HCT116 (cell line): ENCODE results near the gene TSACC.

Experiments
- EZH2 ChIP-seq: fragments of 200-600 bp; sonication (generic); IDR thresholded peaks from 2 replicates; pipeline ENCODE4 v1.6.1; 2017; ENCODE audit warnings: antibody characterized with exemption, mixed run types
- EZH2phosphoT487 ChIP-seq: fragments of 200-600 bp; IDR thresholded peaks from 2 replicates; pipeline ENCODE4 v1.6.1; 2018; ENCODE audit warnings: antibody characterized with exemption, borderline replicate concordance
- POLR2A ChIP-seq: IDR thresholded peaks from 2 replicates; pipeline ENCODE4 v1.7.0; 2011; ENCODE audit warnings: borderline replicate concordance; ENCODE audit not compliant: insufficient read depth, insufficient read length; ENCODE audit errors: extremely low read depth
- POLR2AphosphoS5 ChIP-seq: IDR thresholded peaks from 2 replicates; pipeline ENCODE4 v1.6.1; 2011; ENCODE audit warnings: mild to moderate bottlenecking, low read depth, low read length, moderate library complexity
- RAD21 ChIP-seq: IDR thresholded peaks from 2 replicates; pipeline ENCODE4 v1.6.1; 2012; ENCODE audit warnings: low read depth, mild to moderate bottlenecking
- SIN3A ChIP-seq: IDR thresholded peaks from 2 replicates; pipeline ENCODE4 v1.6.1; 2012; ENCODE audit warnings: low read depth
- YY1 ChIP-seq: IDR thresholded peaks from 2 replicates; pipeline ENCODE4 v1.6.1; 2011; ENCODE audit warnings: low read length, low read depth, moderate library complexity, mild to moderate bottlenecking; ENCODE audit not compliant: insufficient replicate concordance; ENCODE audit errors: extremely low read depth
- ZNF274 ChIP-seq: fragments of 200-500 bp; sonication (Bioruptor generic); IDR thresholded peaks from 2 replicates; pipeline ENCODE4 v1.6.1; 2014; ENCODE audit warnings: mild to moderate bottlenecking, low read depth, low read length, inconsistent platforms
- TF ChIP-seq, protein P1 (sequence below), 3 experiments: fragments of 200-600 bp in 1 of 3; sonication (generic) in 1 of 3; IDR thresholded peaks in 2 of 3; conservative IDR thresholded peaks in 1 of 3; 2 replicates each; pipeline ENCODE4 v1.5.1; 2012 to 2017; ENCODE audit warnings: low read depth in 2 of 3, low read length in 2 of 3, antibody characterized with exemption in 1 of 3, borderline replicate concordance in 1 of 3, control low read depth in 1 of 3, mild to moderate bottlenecking in 1 of 3, mixed read lengths in 1 of 3, mixed run types in 1 of 3, moderate library complexity in 1 of 3; ENCODE audit not compliant: insufficient read depth in 1 of 3
- TF ChIP-seq, protein P2 (sequence below): IDR thresholded peaks from 2 replicates; pipeline ENCODE4 v1.6.1; 2012

DNA sequence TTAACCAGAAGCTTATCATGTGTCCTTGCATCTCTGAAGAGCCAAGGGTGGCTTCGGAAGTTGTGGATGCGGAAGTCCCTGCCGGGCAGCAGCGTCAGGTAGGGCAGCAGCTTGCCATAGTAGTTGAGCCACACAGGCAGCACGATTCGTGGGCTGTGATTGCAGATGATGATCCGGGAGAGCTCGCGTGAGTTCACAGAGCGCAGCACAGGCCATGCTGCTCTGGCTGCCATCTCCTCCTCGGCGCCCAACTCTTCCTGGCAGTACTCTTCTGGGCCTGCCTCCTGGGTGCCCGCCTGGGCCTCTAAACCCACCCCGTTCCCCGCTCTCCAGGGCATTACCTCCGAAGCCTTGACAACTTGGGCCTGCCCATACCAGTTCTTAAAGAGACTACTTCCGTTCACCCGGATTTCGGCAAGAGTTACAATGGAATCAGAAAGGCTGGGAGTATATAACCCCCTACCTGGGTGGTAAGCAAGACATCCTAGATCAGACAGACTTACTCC is 39.4 kb upstream of the TSACC start, which contains the start of gene VHLL:
- TF ChIP-seq POLR2A: no peak
- TF ChIP-seq, protein P1, sequence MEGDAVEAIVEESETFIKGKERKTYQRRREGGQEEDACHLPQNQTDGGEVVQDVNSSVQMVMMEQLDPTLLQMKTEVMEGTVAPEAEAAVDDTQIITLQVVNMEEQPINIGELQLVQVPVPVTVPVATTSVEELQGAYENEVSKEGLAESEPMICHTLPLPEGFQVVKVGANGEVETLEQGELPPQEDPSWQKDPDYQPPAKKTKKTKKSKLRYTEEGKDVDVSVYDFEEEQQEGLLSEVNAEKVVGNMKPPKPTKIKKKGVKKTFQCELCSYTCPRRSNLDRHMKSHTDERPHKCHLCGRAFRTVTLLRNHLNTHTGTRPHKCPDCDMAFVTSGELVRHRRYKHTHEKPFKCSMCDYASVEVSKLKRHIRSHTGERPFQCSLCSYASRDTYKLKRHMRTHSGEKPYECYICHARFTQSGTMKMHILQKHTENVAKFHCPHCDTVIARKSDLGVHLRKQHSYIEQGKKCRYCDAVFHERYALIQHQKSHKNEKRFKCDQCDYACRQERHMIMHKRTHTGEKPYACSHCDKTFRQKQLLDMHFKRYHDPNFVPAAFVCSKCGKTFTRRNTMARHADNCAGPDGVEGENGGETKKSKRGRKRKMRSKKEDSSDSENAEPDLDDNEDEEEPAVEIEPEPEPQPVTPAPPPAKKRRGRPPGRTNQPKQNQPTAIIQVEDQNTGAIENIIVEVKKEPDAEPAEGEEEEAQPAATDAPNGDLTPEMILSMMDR (IDR thresholded peaks at IDR 0.05 in 2 of 3, conservative IDR thresholded peaks at IDR 0.05 in 1 of 3; ENCODE audit: borderline replicate concordance in 1 of 3, insufficient read depth in 1 of 3, low read depth in 2 of 3, low read length in 2 of 3): no peak
- no peak for TF ChIP-seq RAD21
- TF ChIP-seq EZH2phosphoT487: no peak
- TF ChIP-seq SIN3A: no peak
- no peak for TF ChIP-seq ZNF274
- TF ChIP-seq EZH2: no peak
- no peak for TF ChIP-seq POLR2AphosphoS5
- no peak for TF ChIP-seq YY1
- TF ChIP-seq, protein P2, sequence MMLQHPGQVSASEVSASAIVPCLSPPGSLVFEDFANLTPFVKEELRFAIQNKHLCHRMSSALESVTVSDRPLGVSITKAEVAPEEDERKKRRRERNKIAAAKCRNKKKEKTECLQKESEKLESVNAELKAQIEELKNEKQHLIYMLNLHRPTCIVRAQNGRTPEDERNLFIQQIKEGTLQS: no peak
